A549 (cell line): ENCODE results near the gene CCNO.

Experiments
- CHD4 ChIP-seq: fragments of 200-600 bp; sonication (generic); IDR thresholded peaks from 2 replicates; pipeline ENCODE4 v1.6.1; 2016; ENCODE audit warnings: antibody characterized with exemption, mild to moderate bottlenecking, borderline replicate concordance
- EHF ChIP-seq: fragments of 250-450 bp; sonication (Bioruptor Pico); IDR thresholded peaks from 2 replicates; pipeline ENCODE4 v1.5.0; 2020; ENCODE audit warnings: mild to moderate bottlenecking
- ESRRA ChIP-seq: fragments of 150-350 bp; IDR thresholded peaks from 2 replicates; pipeline ENCODE4 v1.6.1; 2014; ENCODE audit warnings: mild to moderate bottlenecking, low read length, borderline replicate concordance
- POLR2A ChIP-seq: IDR thresholded peaks from 2 replicates; pipeline ENCODE4 v1.6.1; 2012; ENCODE audit warnings: mild to moderate bottlenecking, low read length
- RAD21 ChIP-seq, 2 experiments: fragments of >200 bp in 1 of 2; sonication (Bioruptor Twin) in 1 of 2; formaldehyde crosslinking in 1 of 2; IDR thresholded peaks in 1 of 2; conservative IDR thresholded peaks in 1 of 2; 2 replicates in 1 of 2; 3 replicates in 1 of 2; pipeline ENCODE4 v1.6.1; 2012 to 2018; ENCODE audit warnings: inconsistent platforms in 1 of 2
- RNF2 ChIP-seq: fragments of 200-600 bp; sonication (generic); IDR thresholded peaks from 2 replicates; pipeline ENCODE4 v1.6.1; 2016; ENCODE audit warnings: low read depth, mild to moderate bottlenecking, antibody characterized with exemption, moderate library complexity, borderline replicate concordance
- USF2 ChIP-seq: fragments of 450-650 bp; IDR thresholded peaks from 2 replicates; pipeline ENCODE4 v1.6.1; 2014; ENCODE audit warnings: antibody characterized with exemption
- TF ChIP-seq, protein P1 (sequence below): fragments of >200 bp; sonication (Bioruptor Twin); formaldehyde crosslinking; IDR thresholded peaks from 3 replicates; pipeline ENCODE4 v1.5.1; 2016
- TF ChIP-seq, protein P2 (sequence below): IDR thresholded peaks from 2 replicates; pipeline ENCODE4 v1.6.1; 2012
- TF ChIP-seq, protein P3 (sequence below): fragments of 200-600 bp; sonication (generic); IDR thresholded peaks from 2 replicates; pipeline ENCODE4 v1.6.1; 2016; ENCODE audit warnings: antibody characterized with exemption, mild to moderate bottlenecking, moderate library complexity

GRCh38 chr5:55222985-55223811 is 10.2 kb downstream of the CCNO start:
- TF ChIP-seq RAD21 (conservative IDR thresholded peaks at IDR 0.05 in 1 of 2, IDR thresholded peaks at IDR 0.05 in 1 of 2) (no peak), POLR2A (no peak), EHF (CRISPR knock-in tag) (no peak), ESRRA (no peak), CHD4 (no peak), RNF2 (no peak), USF2 (no peak)
- TF ChIP-seq, protein P1, sequence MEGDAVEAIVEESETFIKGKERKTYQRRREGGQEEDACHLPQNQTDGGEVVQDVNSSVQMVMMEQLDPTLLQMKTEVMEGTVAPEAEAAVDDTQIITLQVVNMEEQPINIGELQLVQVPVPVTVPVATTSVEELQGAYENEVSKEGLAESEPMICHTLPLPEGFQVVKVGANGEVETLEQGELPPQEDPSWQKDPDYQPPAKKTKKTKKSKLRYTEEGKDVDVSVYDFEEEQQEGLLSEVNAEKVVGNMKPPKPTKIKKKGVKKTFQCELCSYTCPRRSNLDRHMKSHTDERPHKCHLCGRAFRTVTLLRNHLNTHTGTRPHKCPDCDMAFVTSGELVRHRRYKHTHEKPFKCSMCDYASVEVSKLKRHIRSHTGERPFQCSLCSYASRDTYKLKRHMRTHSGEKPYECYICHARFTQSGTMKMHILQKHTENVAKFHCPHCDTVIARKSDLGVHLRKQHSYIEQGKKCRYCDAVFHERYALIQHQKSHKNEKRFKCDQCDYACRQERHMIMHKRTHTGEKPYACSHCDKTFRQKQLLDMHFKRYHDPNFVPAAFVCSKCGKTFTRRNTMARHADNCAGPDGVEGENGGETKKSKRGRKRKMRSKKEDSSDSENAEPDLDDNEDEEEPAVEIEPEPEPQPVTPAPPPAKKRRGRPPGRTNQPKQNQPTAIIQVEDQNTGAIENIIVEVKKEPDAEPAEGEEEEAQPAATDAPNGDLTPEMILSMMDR = no peak
- TF ChIP-seq, protein P2, sequence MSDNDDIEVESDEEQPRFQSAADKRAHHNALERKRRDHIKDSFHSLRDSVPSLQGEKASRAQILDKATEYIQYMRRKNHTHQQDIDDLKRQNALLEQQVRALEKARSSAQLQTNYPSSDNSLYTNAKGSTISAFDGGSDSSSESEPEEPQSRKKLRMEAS = no peak
- TF ChIP-seq, protein P3, sequence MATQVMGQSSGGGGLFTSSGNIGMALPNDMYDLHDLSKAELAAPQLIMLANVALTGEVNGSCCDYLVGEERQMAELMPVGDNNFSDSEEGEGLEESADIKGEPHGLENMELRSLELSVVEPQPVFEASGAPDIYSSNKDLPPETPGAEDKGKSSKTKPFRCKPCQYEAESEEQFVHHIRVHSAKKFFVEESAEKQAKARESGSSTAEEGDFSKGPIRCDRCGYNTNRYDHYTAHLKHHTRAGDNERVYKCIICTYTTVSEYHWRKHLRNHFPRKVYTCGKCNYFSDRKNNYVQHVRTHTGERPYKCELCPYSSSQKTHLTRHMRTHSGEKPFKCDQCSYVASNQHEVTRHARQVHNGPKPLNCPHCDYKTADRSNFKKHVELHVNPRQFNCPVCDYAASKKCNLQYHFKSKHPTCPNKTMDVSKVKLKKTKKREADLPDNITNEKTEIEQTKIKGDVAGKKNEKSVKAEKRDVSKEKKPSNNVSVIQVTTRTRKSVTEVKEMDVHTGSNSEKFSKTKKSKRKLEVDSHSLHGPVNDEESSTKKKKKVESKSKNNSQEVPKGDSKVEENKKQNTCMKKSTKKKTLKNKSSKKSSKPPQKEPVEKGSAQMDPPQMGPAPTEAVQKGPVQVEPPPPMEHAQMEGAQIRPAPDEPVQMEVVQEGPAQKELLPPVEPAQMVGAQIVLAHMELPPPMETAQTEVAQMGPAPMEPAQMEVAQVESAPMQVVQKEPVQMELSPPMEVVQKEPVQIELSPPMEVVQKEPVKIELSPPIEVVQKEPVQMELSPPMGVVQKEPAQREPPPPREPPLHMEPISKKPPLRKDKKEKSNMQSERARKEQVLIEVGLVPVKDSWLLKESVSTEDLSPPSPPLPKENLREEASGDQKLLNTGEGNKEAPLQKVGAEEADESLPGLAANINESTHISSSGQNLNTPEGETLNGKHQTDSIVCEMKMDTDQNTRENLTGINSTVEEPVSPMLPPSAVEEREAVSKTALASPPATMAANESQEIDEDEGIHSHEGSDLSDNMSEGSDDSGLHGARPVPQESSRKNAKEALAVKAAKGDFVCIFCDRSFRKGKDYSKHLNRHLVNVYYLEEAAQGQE = no peak
